ENCODE data around the gene DISC1. TPM values are rescaled to one million over a fixed set of nuclear protein-coding genes. Genes with fewer than 3 reads are reported as not detected.

Gene DISC1
- total RNA-seq, 1 donor from 2014 or later: 4.7 TPM

DNA sequence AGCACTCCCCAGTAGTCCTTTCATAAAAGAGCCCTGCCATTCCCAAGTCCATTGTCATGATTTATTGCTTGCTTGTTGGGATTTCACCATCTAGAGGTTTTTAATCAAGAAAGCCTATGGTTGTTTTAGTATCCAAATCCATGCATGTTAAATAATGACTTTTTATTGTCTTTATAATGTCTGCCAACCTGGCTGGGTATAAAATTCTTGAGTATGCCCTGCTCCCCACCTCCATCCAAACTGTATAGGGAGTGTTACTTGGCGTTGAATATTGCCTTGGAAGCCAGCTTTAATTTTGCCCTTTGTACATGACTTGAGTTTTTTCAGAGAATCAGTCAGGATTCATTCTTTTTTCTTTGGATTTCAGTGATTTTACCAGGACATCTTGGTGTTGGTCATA lies 44.2 kb downstream of the DISC1 start:
- H3K4me1 Mint-ChIP-seq (ENCODE audit: unreplicated experiment): peaks cover 11% of the 10 kb centered on the region
- H3K27me3 Mint-ChIP-seq: no peaks in the 10 kb centered on the region
- H3K9me3 Mint-ChIP-seq: no peaks in the 10 kb centered on the region
- no peak overlapping the region for H3K4me3 Mint-ChIP-seq
- H3K36me3 Mint-ChIP-seq: no peaks in the 10 kb centered on the region
- DNase-seq (ENCODE audit: extremely low spot score, unreplicated experiment): no peak
- TF ChIP-seq, protein P1, sequence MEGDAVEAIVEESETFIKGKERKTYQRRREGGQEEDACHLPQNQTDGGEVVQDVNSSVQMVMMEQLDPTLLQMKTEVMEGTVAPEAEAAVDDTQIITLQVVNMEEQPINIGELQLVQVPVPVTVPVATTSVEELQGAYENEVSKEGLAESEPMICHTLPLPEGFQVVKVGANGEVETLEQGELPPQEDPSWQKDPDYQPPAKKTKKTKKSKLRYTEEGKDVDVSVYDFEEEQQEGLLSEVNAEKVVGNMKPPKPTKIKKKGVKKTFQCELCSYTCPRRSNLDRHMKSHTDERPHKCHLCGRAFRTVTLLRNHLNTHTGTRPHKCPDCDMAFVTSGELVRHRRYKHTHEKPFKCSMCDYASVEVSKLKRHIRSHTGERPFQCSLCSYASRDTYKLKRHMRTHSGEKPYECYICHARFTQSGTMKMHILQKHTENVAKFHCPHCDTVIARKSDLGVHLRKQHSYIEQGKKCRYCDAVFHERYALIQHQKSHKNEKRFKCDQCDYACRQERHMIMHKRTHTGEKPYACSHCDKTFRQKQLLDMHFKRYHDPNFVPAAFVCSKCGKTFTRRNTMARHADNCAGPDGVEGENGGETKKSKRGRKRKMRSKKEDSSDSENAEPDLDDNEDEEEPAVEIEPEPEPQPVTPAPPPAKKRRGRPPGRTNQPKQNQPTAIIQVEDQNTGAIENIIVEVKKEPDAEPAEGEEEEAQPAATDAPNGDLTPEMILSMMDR (conservative IDR thresholded peaks at IDR 0.05): no peak
- no peak overlapping the region for H3K27ac Mint-ChIP-seq

DNA sequence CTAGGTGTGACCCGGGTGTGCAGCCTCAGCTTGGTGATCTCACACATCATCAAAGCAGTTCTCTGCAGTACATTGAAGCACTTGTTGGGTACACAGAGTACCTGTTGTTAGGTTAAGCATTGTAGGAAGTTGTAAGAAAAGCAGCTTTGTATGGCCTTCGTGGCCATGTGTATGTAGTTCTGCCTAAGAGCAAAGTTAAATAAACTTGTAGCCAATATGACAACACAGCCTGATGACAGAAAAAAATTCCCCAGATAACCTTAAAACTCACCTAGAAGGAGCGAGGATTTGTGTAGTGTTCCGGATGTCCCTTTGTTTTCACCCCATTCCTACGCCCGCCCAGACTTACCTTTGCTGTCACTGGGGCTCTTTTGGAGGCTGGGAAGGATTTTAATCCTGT lies 48.0 kb downstream of the DISC1 start:
- Mint-ChIP-seq H3K4me1 (ENCODE audit: unreplicated experiment) (peaks cover 6% of the 10 kb centered on the region), H3K27me3 (no peaks in the 10 kb centered on the region), H3K9me3 (no peaks in the 10 kb centered on the region), H3K27ac (no peak overlapping the region), H3K4me3 (no peak overlapping the region), H3K36me3 (no peaks in the 10 kb centered on the region)
- no peak for DNase-seq (ENCODE audit: extremely low spot score, unreplicated experiment)
- TF ChIP-seq, protein P1 (conservative IDR thresholded peaks at IDR 0.05): no peak

DNA sequence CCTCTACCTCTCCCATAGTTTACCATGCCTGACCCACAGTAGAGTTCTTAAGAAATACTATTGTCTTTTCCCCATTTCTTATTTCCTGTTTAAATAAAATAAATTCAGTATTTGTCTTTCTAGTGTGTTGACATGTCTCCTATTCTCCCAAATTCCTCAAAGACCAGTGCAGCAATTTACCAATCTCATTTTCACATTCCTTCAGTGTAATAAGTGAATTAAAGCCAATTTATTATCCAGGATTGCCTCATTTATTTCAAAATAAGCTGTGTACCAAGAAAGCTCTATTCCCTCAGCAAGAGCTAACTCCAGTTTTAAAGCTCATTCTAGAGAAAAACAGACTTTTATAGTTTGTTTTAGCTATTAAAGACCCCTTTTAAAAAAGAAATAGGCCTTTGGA lies 49.9 kb downstream of the DISC1 start:
- TF ChIP-seq, protein P1 (conservative IDR thresholded peaks at IDR 0.05): no peak
- Mint-ChIP-seq H3K9me3 (no peaks in the 10 kb centered on the region), H3K36me3 (no peaks in the 10 kb centered on the region), H3K27ac (no peak overlapping the region), H3K4me1 (ENCODE audit: unreplicated experiment) (peaks cover 6% of the 10 kb centered on the region), H3K4me3 (no peak overlapping the region), H3K27me3 (no peaks in the 10 kb centered on the region)
- no peak for DNase-seq (ENCODE audit: extremely low spot score, unreplicated experiment)

DNA sequence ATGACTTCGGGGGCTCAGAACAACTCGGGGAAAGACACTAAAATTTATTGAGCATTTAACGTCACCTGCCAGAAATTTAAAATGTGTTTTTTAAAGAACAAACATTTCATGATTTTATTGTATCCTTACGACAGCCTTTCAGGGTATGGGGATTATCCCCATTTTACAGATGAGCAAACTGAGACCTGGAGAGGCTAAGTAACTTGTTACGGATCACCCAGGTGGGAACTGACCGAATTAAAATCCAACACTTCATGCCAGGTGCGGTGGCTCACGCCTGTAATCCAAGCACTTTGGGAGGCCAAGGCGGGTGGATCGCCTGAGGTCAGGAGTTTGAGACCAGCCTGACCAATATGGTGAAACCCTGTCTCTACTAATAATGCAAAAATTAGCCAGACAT lies 50.9 kb downstream of the DISC1 start:
- no peaks in the 10 kb centered on the region for H3K9me3 Mint-ChIP-seq
- DNase-seq (ENCODE audit: extremely low spot score, unreplicated experiment): no peak

DNA sequence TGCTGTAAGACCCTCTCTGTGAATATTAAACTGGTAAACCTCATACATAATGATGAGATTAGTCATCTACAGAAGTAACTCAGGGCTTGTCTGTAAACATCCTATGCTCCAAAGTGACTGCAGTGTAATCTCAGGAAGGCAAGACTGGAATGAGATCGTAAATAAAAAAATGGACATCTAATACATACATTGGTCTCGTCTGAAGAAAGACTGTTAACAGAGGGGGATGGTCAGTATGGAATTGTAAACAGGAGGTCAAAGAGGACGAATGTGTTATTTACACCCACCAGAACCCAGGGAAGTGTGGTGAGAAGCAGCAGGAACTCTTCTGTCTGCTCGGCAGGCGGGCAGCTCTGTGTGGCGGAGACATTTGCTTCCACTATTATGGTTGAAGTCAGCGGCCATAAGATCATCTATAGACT lies 51.4 kb downstream of the DISC1 start:
- Mint-ChIP-seq H3K4me3 (no peak overlapping the region), H3K36me3 (no peaks in the 10 kb centered on the region), H3K27me3 (no peaks in the 10 kb centered on the region), H3K9me3 (no peaks in the 10 kb centered on the region), H3K27ac (no peak overlapping the region), H3K4me1 (ENCODE audit: unreplicated experiment) (peaks cover 6% of the 10 kb centered on the region)
- DNase-seq (ENCODE audit: extremely low spot score, unreplicated experiment): no peak
- TF ChIP-seq, protein P1 (conservative IDR thresholded peaks at IDR 0.05): no peak

More for the DNA sequence above, 50.9 kb downstream of the DISC1 start:
- H3K4me1 Mint-ChIP-seq (ENCODE audit: unreplicated experiment): peaks cover 6% of the 10 kb centered on the region
- H3K36me3 Mint-ChIP-seq: no peaks in the 10 kb centered on the region
- no peak overlapping the region for H3K27ac Mint-ChIP-seq
- H3K4me3 Mint-ChIP-seq: no peak overlapping the region
- H3K27me3 Mint-ChIP-seq: no peaks in the 10 kb centered on the region
- TF ChIP-seq, protein P1 (conservative IDR thresholded peaks at IDR 0.05): no peak

DNA sequence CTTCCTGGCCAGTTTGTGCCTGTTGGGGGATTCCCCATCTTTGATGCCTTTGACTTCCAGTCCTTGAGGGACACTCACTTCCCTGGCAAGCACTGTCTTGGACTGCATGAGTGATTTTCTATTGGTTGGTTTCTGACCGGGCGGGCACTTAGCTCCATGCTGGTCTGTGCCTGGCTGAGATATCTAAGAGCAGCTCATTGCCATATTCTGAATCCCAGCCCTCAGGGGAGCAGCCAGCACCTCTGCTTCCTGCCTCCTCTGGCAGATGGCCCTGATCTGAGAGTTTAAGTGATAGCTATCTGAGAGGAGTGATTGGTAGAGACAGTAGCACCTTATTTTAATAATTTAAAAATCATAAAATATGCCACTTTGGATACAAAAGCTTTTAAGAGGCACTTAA lies 52.5 kb downstream of the DISC1 start:
- no peak for DNase-seq (ENCODE audit: extremely low spot score, unreplicated experiment)
- H3K9me3 Mint-ChIP-seq: no peaks in the 10 kb centered on the region
- no peaks in the 10 kb centered on the region for H3K36me3 Mint-ChIP-seq
- no peaks in the 10 kb centered on the region for H3K27me3 Mint-ChIP-seq
- no peak overlapping the region for H3K4me3 Mint-ChIP-seq
- TF ChIP-seq, protein P1 (conservative IDR thresholded peaks at IDR 0.05): no peak
- H3K27ac Mint-ChIP-seq: no peak overlapping the region
- H3K4me1 Mint-ChIP-seq (ENCODE audit: unreplicated experiment): peaks cover 6% of the 10 kb centered on the region
